Adrenal gland (tissue), 12 donors: ENCODE data around the gene KDM4C. TPM values are rescaled to one million over a fixed set of nuclear protein-coding genes. Genes with fewer than 3 reads are reported as not detected.

Source experiments
- DNase-seq, 7 donors: peaks; one replicate each; pipeline ENCODE4 v3.0.0-alpha.2; 2019 to 2020
- H3K27ac ChIP-seq, 5 donors: fragments of 200-600 bp; sonication (generic) in 4 of 5; 1 replicate in 3 of 5; 2 replicates in 2 of 5; pipeline versions ENCODE4 v1.5.1 to v1.8.0; 2016 to 2020; ENCODE audit warnings: mild to moderate bottlenecking in 1 of 5
- H3K27me3 ChIP-seq: fragments of 200-600 bp; 2 replicates; pipeline ENCODE4 v1.8.0; 2021
- H3K36me3 ChIP-seq, 2 donors: fragments of 200-600 bp; replicated peaks in 1 of 2; 1 replicate in 1 of 2; 2 replicates in 1 of 2; pipeline versions ENCODE4 v1.5.1 to v1.8.0; 2018 to 2022
- H3K4me1 ChIP-seq, 2 donors: fragments of 200-600 bp; replicated peaks in 1 of 2; 1 replicate in 1 of 2; 2 replicates in 1 of 2; pipeline versions ENCODE4 v1.5.1 to v1.8.0; 2018 to 2021
- H3K4me3 ChIP-seq, 4 donors: fragments of 200-600 bp; sonication (generic) in 3 of 4; one replicate each; pipeline ENCODE4 v1.5.1; 2016 to 2018
- H3K9me3 ChIP-seq, 3 donors: fragments of 200-600 bp; sonication (generic) in 1 of 3; replicated peaks in 1 of 3; 1 replicate in 2 of 3; 2 replicates in 1 of 3; pipeline versions ENCODE4 v1.5.1 to v1.8.0; 2016 to 2021
- POLR2A ChIP-seq, 2 donors: fragments of 450-650 bp; IDR thresholded peaks; one replicate each; pipeline ENCODE4 v1.6.1; 2017; ENCODE audit warnings: antibody characterized with exemption in 2 of 2, mild to moderate bottlenecking in 2 of 2, moderate library complexity in 1 of 2
- WGBS, 4 donors: extraction: QIAGEN DNeasy Blood & Tissue Kit in 2 of 4; methylation state at CpG; one replicate each; pipeline versions ENCODE4 v1.1.5 to v1.1.7; 2013 to 2017; 5-methylcytosine and 5-hydroxymethylcytosine counted together
- intact Hi-C, 2 donors: fragments of 100-400 bp; cut with DNase I; formaldehyde crosslinking; loops; one replicate each; pipeline versions ENCODE4 v1.14.1 to v1.15.0; 2022 to 2023
- polyA plus RNA-seq, 3 donors: library from polyadenylated mRNA; stranded (reverse); fragments of 200-250 nt in 2 of 3; fragments of 350-450 nt in 1 of 3; fragmentation: Illumina TruSeq in 1 of 3; extraction: RNeasy Lipid Tissue Mini Kit (QIAGEN cat#74804) in 1 of 3; gene quantifications; one replicate each; pipeline ENCODE4 v1.2.3, GENCODE V29; 2013 to 2014
- total RNA-seq, 9 donors: library from RNA; depleted of rRNA in 4 of 9; stranded (reverse); fragments of >200 nt in 4 of 9; fragments of 120-200 nt in 1 of 9; fragmentation: NEBNext Ultra II Directional in 1 of 9; extraction: Animal tissue kit (Norgen Biotek cat#: 25700) in 1 of 9; gene quantifications; one replicate each; pipeline versions ENCODE4 v1.1.0 to v1.2.4, GENCODE V29; 2013 to 2023
- TF ChIP-seq, protein P1 (sequence below), 6 experiments: fragments of 450-650 bp in 4 of 6; fragments of 200-600 bp in 2 of 6; sonication (generic) in 1 of 6; IDR thresholded peaks; 1 replicate in 5 of 6; 2 replicates in 1 of 6; pipeline versions ENCODE4 v1.5.1 to v1.8.0; 2016 to 2021; ENCODE audit warnings: antibody characterized with exemption in 6 of 6, mild to moderate bottlenecking in 2 of 6, moderate library complexity in 1 of 6
- donor health status: healthy with polysubstance abuse.
- donor health status: Bipolar disorder and iron deficiency.
- donor health status: DM: yes; HTN: yes; CAD: no.
- donor health status: DM: no; HTN: no; CAD: no.
- donor health status: DM: no; HTN: no; CAD: no.
- donor health status: DM: yes; HTN: yes; CAD: no.

The KDM4C gene
- total and polyA plus RNA-seq, 12 donors, result 7.9 to 33.4 (median 23.3) TPM

DNA sequence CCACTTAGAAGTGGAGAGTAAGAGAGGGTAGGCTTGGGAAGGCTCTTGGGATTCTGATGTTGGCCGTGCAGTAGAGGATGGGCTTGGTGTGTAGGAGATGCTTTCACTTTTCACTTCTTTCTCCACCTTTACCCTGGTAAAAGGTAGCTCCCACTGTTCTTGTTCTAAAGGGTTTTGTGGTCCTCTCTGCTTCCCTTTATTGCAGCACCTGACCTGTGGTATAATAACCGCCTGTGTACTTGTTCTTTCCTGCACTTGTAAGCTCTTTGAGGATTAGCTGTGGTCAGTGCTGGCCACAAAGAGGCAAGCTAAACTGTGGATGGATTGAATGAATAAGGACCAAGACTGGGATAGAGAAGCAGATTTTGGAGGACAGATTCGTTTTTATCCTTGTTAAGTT, 25.2 kb downstream of the KDM4C start:
- Histone ChIP-seq H3K27ac (no peak overlapping the region), H3K4me1 (peaks cover 10 to 38% of the 10 kb centered on the region in 2 donors), H3K4me3 (no peak overlapping the region), H3K36me3 (no peaks in the 10 kb centered on the region), H3K27me3 (no peaks in the 10 kb centered on the region), H3K9me3 (no peaks in the 10 kb centered on the region)
- TF ChIP-seq, protein P1, sequence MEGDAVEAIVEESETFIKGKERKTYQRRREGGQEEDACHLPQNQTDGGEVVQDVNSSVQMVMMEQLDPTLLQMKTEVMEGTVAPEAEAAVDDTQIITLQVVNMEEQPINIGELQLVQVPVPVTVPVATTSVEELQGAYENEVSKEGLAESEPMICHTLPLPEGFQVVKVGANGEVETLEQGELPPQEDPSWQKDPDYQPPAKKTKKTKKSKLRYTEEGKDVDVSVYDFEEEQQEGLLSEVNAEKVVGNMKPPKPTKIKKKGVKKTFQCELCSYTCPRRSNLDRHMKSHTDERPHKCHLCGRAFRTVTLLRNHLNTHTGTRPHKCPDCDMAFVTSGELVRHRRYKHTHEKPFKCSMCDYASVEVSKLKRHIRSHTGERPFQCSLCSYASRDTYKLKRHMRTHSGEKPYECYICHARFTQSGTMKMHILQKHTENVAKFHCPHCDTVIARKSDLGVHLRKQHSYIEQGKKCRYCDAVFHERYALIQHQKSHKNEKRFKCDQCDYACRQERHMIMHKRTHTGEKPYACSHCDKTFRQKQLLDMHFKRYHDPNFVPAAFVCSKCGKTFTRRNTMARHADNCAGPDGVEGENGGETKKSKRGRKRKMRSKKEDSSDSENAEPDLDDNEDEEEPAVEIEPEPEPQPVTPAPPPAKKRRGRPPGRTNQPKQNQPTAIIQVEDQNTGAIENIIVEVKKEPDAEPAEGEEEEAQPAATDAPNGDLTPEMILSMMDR (IDR thresholded peaks at IDR 0.05), result no peak
- TF ChIP-seq POLR2A (IDR thresholded peaks at IDR 0.05), result no peak
- peak in 1 of 7 donors; percentile 2 for DNase-seq
- intact Hi-C loops, result no loop called here
- WGBS, 4 donors, result 68 to 89% (median 86%) methylated on average over 3 of the region's 3 CpGs

DNA sequence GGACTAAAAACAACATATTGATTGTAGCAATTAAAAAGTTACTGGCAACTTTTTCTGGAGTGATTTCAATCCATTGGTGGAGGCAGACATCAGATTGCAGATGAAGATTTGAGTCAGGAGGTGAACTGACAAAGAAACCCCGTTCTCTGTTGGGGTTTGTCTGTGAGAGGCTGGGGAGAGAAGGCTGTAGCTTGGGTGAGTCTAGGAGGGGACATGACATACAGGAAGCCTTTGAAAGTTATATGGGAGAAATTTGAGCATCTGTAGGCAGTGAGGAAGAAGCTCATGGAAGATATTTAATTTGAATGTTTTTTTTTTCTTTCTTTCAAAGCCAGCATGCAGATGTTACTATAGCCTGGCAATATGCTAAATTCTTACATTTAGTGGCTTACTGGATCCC, 26.0 kb downstream of the KDM4C start:
- Histone ChIP-seq H3K9me3 (no peaks in the 10 kb centered on the region), H3K4me3 (no peak overlapping the region), H3K4me1 (peaks cover 10 to 44% of the 10 kb centered on the region in 2 donors), H3K27me3 (no peaks in the 10 kb centered on the region), H3K36me3 (no peaks in the 10 kb centered on the region), H3K27ac (no peak overlapping the region)
- DNase-seq, result peak in 1 of 7 donors; percentile 2
- intact Hi-C loops, result no loop called here
- TF ChIP-seq POLR2A (IDR thresholded peaks at IDR 0.05), result no peak
- TF ChIP-seq, protein P1 (IDR thresholded peaks at IDR 0.05), result no peak
- 84 to 97% (median 90%) methylated on average over 1 of the region's 1 CpG for WGBS, 4 donors

DNA sequence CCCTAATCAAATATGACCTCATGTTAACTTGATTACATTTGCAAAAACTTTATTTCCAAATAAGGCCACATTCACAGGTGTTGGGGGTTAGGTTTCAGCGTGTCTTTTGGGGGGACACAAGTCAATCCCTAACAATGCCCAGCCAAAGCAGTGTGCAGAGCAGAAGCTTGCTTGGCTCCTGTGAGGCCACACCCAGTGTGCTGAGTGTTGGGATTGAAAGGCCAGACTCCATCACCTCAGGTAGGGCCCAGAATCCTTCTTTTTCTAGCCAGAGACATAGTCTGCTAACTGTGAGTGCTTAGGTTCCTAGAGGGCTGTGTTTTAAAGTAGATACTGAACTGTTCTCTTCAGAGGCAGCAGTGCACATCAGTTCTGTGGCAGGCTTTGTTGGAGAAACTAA, 27.9 kb downstream of the KDM4C start:
- WGBS, 4 donors, result 92 to 100% (median 98%) methylated on average over 1 of the region's 1 CpG
- intact Hi-C loops, result no loop called here
- H3K36me3 ChIP-seq, result no peaks in the 10 kb centered on the region

DNA sequence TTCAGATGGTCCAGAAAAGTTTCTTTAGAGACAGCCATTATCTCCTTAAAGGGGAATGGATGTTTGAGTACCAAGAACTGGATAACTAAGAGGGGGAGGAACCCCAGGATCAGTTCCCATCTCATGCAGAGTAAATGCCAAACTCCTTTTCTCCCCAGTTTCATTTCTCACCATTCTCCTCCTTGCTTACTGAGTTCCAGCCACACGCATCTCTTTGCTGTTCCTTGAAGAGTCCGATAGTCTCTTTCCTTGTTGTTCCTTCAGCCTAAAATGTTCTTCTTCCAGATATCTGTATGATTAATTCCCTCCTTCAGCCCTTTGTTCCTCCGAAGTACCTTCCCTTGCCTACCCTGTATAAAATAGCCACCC, 30.0 kb downstream of the KDM4C start:
- intact Hi-C loops, result no loop called here

More for the DNA sequence above, 27.9 kb downstream of the KDM4C start:
- H3K27ac ChIP-seq, result no peak overlapping the region
- no peaks in the 10 kb centered on the region for H3K9me3 ChIP-seq
- H3K4me1 ChIP-seq, result peaks cover 3 to 27% of the 10 kb centered on the region in 2 donors
- no peak overlapping the region for H3K4me3 ChIP-seq
- DNase-seq, result peak in 1 of 7 donors; percentile 28
- H3K27me3 ChIP-seq, result no peaks in the 10 kb centered on the region
- TF ChIP-seq, protein P1 (IDR thresholded peaks at IDR 0.05), result no peak
- TF ChIP-seq POLR2A (IDR thresholded peaks at IDR 0.05), result no peak

More for the DNA sequence above, 30.0 kb downstream of the KDM4C start:
- no peaks in the 10 kb centered on the region for H3K36me3 ChIP-seq
- WGBS, 4 donors, result 83 to 91% (median 88%) methylated on average over 3 of the region's 3 CpGs
- TF ChIP-seq, protein P1 (IDR thresholded peaks at IDR 0.05), result no peak
- TF ChIP-seq POLR2A (IDR thresholded peaks at IDR 0.05), result no peak
- H3K9me3 ChIP-seq, result no peaks in the 10 kb centered on the region
- H3K4me3 ChIP-seq, result no peak overlapping the region
- H3K4me1 ChIP-seq, result peaks cover 3 to 27% of the 10 kb centered on the region in 2 donors
- DNase-seq, result no peak
- H3K27ac ChIP-seq, result no peak overlapping the region
- no peaks in the 10 kb centered on the region for H3K27me3 ChIP-seq
